Activated CD4-positive, alpha-beta T cell treated with anti-CD3 and anti-CD28 coated beads, Interleukin-2, Interleukin-6, amounts not matched to agents 100 ng/mL and 50 ng/mL, durations not matched to agents 16 hours and 8 hours (primary cell): Measurements from ENCODE around the gene INTS13.
A peak's percentile ranks its signal among the peaks of the same experiment; 100 is the strongest.
"Not testable (repeated sequence)": the region's sequence is repeated elsewhere in the genome, so short reads cannot be mapped to it uniquely, and the experiment has no call there.

ENCODE experiments used
- DNase-seq: peaks from one replicate; pipeline ENCODE4 v3.0.0-alpha.2; 2020

INTS13 gene

DNA sequence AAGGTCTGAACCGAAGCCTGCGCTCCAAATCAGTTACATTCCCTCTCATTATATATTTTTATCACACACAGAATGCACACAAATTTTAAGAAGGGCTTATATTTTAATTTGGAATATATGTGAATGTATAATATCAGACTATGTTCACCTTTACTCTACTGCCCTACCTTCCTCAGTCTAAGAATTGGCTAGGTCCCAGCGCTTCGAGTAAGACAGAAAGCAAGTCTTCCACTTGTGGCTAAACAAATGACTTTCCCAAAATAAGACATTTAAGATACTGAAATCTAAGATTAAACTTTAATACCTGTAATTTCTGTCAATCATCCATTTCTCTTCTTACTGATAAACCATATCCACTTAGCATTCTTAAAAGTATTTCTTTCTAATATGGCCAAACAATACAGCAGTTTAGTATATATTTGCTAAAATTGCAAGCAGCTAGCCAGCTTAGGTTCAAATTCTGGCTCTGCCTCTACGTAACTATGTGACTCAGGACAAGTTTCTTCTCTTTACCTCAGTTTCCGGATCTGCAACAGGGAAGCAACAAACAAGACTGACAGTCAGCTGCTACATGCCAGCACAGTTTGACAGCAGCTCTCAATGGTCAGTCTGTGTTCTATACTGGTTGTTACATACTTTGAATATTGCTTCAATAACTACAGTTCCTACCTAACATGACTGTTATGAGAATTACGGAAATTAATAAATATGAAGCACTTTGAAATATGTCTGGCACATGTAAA lies 2.0 kb downstream of the INTS13 start:
- DNase-seq: peak; percentile 66

DNA sequence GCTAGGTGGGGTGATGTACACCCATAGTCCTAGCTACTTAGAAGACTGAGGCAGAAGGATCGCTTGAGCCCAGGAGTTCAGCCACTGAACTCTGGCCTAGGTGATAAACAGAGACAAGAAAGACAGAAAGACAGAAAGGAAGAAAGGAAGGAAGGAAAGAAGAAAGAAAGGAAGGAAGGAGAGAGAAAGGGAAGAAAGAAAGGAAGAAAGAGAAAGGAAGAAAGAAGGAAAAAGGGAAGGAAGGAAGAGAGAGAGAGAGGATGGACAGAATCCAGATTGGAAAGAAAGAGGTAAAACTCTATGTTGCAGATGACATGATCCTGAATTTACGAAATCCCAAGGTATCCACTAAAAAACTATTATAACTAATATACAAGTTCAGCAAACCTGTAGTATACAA lies 8.2 kb downstream of the INTS13 start:
- no peak for DNase-seq

DNA sequence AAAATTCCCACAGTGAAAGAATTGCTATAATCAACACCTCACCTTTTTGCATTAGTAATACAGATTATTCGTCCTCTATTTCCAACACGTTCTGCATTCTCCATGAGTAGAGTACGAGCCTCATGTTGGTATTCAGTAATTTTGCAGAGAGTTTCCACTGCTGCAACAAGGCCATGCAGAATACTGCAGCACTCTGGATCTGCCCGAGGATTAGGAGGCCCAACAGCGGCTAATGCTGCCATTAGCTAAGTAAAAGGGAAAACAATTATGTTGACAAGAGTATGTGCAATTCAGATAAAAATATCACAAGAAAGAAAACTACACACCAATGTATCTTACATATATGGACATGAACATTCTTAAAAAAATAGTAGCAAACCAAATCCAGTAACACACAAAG lies 9.1 kb downstream of the INTS13 start:
- DNase-seq: no peak

DNA sequence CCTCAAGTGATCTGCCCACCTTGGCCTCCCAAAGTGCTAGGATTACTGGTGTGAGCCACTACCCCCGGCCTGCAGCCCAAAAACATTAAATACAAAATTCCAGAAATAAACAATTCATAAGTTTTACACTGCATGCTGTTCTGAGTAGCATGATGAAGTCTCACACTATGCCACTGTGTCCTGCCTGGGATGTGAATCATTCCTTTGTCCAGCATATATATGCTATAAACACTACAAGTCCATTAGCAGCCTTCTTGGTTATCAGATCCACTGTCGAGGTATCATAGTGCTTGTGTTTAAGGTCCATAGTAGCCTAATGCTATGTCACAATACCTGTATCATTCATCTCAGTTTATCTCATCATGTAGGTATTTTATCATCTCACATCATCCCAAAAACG lies 15.9 kb downstream of the INTS13 start:
- DNase-seq: no peak

DNA sequence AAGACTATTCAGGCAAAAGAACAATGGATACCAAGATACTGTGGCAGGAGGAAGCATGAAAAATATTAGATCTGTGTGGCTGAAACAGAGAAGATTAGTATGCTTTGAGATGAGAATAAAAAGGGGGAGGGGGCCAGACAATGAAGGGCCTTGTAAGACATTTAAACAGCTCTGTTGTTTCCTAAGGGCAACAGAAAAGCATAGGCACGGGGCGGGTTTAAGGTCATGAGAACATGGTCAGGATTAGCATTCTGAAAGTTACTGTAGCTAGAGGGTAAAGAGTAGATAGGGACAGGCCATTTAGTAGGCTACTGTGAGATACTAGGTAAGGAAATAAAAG lies 18.6 kb downstream of the INTS13 start:
- DNase-seq: no peak

DNA sequence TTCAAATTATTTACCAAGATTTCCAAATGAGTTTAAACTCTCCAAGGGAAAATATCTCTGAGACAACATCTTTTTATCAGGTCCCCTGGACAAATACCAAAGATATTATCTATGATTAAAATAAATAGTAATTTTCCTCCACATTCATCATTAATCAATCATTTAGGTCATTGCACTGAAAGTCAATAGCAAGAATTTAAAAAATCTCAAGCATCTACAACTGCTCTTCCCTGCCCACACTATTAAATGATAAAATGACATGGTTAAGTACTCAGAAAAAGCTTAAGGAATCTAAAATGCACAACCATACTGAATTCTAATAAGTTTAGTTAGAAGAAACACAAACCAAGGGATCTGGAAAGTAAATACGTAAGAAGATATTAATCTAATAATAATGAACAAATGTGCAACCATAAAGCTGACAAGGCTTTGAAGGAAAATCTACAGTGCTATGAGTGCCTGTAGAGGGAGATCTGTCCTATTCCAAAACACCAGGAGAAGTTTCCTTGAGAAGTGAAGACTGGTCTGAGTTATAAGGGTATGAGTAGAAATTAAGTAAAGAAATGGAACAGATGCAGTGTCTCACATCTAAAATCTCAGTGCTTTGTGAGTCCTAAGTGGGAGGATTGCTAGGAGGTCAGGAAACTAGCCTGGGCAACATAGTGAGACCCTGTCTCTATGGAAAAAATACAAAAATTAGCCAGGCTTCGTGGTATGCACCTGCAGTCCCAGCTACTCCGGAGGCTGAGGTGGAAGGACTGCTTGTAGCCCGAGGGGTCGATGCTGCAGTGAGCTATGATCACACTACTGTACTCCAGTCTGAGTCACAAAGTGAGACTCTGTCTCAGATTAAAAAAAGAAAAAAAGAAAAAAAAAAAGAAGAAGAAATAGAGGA lies 19.2 kb downstream of the INTS13 start:
- DNase-seq: no peak

DNA sequence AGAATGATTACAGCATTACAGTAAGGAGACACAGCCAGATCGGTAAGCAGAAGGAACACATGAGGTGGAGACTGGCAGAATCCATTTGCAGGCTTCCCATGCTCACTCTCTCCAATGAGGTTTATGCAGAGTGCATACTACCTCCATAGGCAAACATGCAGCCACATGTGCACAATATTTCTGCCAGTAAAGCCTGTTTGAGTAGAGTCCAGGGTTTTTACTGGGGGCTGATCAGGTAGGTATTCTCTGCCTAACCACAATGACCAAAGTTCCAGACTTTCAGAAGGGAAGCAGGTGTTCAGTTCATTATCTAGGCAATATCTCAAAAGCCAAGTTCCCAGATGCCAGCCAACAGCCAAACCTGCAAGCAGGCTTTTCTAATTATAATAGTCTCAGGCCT lies 31.1 kb downstream of the INTS13 start:
- no peak for DNase-seq

DNA sequence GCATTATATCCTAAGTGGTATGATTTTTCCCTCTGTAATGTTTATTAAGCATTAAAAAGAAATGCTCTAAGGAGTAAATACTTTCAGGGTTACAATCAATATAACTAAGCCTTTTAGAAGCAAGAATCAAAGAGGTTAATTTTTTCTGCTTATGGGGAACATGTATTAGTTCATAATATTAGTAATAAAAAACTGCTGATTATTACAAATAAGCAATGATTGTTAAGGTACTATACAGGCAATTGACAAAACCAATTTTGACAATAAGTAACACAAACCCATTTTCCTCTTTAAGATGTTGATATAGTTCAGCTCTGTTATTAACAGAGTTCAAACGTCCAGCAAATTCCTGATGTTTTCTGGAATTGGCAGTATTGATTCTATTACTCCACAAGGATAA lies 31.8 kb downstream of the INTS13 start:
- no peak for DNase-seq

DNA sequence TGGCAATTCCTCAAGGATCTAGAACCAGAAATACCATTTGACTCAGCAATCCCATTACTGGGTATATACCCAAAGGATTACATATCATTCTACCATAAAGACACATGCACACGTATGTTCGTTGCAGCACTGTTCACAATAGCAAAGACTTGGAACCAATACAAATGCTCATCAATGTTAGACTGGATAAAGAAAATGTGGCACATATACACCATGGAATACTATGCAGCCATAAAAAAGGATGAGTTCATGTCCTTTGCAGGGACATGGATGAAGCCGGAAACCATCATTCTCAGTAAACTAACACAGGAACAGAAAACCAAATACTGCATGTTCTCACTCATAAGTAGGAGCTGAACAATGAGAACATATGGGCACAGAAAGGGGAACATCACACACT lies 34.4 kb downstream of the INTS13 start:
- not testable (repeated sequence) for DNase-seq

DNA sequence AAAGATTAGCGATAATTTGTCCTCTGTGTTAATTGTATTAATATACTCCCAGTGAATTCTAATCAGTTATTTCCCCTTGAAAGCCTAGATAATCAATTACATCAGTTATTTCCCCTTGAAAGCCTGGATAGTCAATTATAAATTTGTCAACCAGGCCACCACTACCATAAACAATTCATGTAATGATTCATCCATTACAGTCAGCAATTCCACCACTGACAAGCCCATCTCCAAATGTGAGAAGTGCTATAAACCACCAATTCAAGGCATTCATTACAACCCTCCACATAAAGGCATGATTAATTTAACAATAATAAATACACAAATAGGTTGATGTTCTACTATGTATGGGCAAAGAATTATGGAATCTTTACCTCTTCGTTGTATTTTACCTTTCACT lies 40.9 kb downstream of the INTS13 start:
- peak; percentile 6 for DNase-seq

DNA sequence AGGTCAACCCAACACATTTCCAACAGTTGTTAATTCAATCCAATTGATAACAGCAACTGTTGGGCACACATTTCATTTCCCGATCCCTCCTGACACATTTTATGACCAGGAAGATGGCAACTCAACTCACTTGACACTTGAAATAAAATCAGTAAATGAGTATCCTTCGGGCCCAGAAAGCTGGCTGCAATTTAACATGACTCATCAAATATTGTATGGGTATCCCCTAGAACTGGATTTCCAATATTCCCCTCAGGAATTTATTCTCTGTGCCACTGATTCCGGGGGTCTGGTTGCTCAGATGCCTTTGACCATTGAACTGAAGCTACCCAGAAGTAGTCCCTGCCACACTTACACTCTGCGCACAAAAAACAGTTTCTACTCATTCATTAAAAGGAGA lies 42.1 kb downstream of the INTS13 start:
- DNase-seq: no peak

DNA sequence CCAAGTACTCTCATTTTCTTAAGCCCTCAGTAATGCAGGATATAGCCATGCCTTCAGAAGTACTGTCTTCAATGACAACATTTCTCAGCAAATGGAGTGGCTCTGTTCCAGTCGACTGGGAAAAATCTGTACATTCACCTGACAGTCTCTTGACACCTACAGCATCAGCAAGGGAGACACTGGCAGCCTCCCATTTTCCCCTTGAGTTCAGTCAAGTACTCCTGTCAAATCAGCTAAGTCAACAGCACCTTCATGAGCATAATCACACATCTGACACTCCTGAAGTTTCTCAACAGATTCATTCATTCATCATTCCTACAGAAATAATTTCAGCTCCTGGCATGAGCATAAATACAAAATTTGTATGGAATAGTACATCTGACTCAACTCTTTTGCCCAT lies 46.1 kb downstream of the INTS13 start:
- DNase-seq: no peak

DNA sequence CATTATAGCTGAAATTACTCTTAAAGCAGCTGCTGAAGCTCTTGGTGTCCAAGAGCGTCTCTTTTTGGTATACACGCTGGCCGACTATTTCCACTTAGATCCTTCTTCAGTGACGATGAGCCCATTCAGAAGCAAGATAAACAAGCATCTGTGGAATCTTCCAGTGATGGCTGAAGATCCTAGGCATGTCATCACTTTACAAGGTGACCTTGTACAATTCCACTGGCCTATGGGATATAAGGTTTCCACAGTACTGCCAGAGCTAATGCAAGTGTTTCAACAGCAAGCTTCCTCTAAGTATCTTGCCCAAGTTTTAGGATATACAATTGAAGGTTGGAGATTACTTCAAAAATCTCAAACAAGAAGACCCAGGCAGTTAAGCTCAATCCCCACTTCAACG lies 47.0 kb downstream of the INTS13 start:
- DNase-seq: no peak

DNA sequence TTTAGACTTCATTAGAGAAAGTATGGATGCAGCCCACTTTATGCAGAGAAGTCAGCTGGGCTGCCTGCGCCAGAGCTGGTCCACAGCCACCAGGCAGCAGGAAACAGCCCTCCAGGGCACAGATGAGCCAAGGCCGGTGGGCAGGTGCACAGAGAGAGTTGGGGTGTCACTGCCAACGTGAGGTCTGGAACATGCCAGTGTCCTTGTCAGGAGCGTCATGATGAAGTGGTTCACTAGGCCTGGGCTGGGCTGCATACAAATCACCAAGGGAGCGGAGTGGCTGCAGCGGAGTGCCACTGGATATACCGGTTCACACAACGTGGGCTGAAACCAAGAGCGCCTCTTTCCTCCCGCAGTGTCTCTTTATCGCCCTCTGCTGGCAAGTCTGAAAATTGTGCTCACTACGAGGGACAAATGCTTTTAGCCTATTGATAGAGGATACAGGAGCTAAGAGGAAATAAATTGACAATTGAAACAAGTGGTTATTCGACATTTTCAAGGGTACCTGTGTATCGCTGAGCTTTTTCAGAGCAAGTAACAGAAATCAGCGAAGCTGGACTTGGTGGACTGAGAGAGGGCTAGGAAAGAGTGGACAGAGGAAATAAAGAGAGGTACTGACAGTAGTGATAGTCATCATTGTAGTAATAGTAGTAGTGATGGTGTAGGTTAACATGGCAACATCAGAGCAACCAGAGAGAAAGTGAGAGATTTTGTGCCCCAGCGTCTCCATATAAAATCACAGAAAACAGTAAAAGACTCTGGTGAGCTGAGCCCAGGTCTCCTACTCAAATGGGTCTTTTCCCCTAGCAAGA lies 52.8 kb downstream of the INTS13 start:
- DNase-seq: peak; percentile 92

DNA sequence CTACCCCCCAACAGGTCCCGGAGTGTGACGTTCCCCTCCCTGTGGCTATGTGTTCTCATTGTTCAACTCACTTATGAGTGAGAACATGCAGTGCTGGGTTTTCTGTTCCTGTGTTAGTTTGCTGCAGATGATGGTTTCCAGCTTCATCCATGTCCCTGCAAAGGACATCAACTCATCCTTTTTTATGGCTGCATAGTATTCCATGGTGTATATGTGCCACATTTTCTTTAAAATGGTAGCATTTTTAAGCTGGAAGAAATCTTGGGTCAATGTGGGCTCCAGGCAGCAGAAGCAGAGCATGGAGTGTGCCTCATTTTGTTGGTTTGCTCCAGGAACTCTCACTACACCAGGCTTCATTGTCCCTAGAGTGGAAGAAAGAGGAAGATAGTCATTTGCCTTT lies 57.2 kb downstream of the INTS13 start:
- no peak for DNase-seq

DNA sequence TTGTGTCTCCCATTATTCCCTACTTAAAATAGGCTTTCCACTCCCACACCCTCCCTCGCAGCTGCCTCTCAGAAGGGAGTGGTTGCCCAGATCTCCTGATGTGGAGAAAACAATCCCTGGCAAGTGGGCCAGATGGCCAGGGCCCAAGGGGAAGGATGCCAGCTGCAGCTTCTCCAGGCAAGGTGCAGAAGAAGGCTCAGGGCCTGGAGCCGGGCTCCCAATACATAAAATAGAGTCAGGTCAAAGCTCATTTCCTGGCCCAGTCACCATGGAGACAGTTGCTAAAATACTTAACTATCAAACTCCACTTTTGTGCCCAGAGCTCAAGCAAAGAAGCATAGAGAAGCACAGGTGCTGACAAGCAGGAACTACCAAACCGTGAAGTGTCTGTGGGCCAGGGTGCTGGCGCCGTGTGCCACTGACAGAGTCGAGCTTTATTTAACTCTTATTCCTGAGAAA lies 59.1 kb downstream of the INTS13 start:
- DNase-seq: no peak

DNA sequence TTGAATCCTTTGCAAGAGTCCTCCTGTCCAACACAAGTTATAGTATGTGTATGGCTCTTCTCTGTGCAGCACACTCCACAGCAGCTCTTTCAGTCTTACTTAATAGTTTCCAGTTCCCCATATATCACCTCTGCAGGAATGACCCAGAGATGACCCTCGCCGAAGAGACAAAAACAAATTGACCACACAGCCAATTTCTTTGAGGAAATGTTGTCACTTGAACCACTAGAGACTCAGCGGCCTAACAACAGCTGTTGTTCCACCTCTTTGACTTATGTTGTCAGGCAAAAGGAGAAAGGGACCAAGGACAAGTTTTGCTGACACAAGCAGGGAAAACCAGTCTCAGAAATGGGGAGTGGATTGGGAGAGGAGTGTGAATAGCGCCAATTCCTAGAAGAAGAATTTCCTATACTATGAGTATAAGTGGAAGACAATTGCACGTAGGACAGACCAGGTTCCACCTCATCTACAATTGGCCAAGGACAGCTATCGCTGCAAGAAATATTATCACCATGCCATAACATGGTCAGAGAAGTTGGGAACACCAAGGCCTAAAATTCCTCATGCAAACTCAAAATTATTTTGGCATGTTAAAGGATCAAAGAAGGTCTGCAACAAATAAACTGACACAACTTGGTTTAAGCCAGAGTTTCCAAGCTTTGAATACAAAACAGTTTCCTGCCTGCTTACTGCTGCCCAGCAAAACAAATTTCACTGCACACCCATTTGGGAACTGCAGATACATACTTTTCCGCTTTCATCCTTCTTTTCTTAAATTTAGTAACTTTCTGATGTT lies 63.1 kb downstream of the INTS13 start:
- no peak for DNase-seq

DNA sequence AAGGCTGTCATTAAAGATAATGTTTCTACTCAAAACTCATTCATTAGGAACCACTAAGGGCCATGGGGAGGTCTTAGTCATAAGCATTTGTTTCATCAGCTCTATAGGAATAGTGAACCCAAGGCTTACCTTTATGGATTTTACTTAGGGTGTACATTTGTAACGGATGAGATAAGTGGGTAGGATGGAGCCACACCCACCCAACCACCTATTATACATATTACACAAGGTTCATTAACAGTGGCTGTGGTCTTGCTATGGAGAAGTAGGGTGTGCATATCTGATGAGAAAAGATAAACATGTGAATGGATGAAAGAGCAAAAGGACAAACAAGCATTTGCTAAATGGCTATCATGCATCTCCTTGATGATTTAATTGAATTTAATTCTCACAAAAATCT lies 65.2 kb downstream of the INTS13 start:
- no peak for DNase-seq

DNA sequence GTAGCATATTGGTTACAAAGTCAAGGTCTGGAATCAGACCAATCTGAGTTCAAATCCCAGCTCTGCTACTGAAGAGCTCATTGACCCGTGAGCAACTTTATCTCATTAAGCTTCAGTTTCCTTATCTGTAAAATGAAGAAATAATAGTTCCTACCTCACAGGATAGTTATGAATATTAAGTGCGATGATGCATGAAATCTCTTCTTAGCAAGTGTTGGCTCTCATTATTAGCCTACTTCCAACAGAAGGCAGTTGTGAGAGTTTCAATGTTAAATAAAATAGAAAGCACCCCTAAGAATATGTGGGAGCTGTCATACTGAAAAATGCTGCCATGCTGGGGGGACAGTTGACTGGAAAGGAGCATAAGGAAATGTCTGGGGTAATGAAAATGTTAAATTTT lies 65.8 kb downstream of the INTS13 start:
- no peak for DNase-seq

DNA sequence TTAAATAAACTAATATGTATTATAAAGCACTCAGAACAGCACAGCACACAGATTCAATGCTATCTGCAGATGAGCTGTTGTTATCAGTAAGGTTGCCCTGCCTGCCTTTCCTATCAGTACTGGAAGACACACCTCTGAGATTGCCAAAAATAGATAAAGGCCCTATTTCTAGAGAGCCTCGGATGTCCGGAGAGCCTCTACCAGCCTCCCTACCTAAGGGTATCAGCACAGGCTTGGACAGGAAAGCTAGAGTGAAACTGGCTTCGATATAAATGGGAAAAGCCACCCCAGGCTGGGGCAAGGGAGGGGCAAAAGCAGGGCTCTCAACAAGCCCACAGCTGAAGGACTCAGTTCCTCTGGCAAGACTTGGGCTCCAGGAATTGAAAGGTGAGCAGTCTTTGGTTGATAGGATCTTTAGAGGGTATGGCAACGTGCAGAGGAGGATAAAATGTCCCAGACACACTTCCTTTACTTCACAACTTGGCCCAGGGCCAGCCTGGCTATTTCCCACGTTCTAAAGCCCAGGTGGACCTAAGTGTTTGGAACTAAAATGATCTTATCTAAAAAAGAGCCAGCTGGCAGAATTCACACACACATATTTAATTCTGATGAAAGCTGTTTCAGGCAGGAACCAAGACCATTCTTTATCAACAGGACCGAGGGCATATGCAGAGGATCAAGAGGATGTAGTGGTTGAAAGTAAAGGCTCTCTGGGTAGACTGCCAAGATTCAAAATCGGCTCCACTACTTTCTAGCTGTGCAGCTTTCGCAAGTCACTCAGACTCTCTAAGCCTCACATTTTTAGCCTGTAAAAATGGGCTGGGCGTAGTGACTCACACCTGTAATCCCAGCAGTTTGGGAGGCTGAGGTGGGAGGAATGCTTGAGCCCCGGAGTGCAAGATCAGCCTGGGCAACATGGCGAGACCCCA lies 67.0 kb downstream of the INTS13 start:
- DNase-seq: no peak

DNA sequence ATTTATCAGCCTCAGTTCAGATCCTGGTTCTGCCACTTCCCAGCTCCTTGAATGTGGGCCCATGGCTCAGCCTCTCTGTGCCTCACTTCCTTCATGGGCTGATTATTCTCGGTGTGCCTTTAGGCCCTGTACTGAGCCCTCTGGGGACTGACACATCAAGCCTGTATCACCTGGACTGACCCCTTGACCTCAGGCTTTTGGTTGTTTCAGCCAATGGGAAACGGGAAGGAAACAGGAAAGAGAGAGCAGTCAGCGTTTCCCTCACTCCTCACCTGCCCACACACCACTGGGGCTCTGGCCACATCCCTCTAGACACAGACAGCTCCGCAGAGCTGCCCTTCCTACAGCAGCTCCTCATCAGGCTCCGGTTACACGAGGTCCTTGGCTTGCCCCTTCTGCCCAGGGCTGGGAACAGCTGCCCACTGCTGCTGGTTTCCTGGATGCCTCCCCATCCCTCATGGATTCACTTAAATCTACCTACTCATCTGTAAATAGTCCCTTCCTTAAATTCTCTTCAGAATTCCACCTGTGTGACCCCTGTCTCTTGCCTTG lies 67.8 kb downstream of the INTS13 start:
- DNase-seq: no peak
